Fibroblast of villous mesenchyme (primary cell): Measurements from ENCODE around the gene POLE. TPM values are rescaled to one million over a fixed set of nuclear protein-coding genes. Genes with fewer than 3 reads are reported as not detected.

Experiments
- DNase-seq: peaks from one replicate; pipeline ENCODE4 v3.0.0-alpha.2; 2010; ENCODE audit warnings: low read depth
- H3K4me3 ChIP-seq: 2 replicates; pipeline ENCODE4 v1.5.1; 2011; ENCODE audit warnings: low read depth, mild to moderate bottlenecking, low read length
- CTCF ChIP-seq: IDR thresholded peaks from 2 replicates; pipeline ENCODE4 v1.5.1; 2012; ENCODE audit warnings: low read depth, mild to moderate bottlenecking, low read length; ENCODE audit not compliant: insufficient read depth
- total RNA-seq: library from RNA; depleted of rRNA; stranded (reverse); fragments of >200 nt; gene quantifications from 2 replicates; pipeline ENCODE4 v1.2.3, GENCODE V29; 2012

The POLE gene
- total RNA-seq, 1 donor = 26.3 TPM

GRCh38 chr12:132632521-132633228 lies 54.5 kb downstream of the POLE start:
- no peak for TF ChIP-seq CTCF
- no peak for DNase-seq
- no peak overlapping the region for H3K4me3 ChIP-seq

- no peak for DNase-seq
- no peak for TF ChIP-seq CTCF
Observed at GRCh38 chr12:132631666-132632065, 55.5 kb downstream of the POLE start.

GRCh38 chr12:132630672-132631071 lies 56.5 kb downstream of the POLE start:
- no peak for TF ChIP-seq CTCF
- H3K4me3 ChIP-seq = no peak overlapping the region
- no peak for DNase-seq

More at GRCh38 chr12:132631666-132632065, 55.5 kb downstream of the POLE start:
- no peak overlapping the region for H3K4me3 ChIP-seq

GRCh38 chr12:132629330-132629729 lies 57.8 kb downstream of the POLE start:
- TF ChIP-seq CTCF = no peak
- no peak for DNase-seq
- H3K4me3 ChIP-seq = no peak overlapping the region

- no peak for TF ChIP-seq CTCF
- H3K4me3 ChIP-seq = no peak overlapping the region
- no peak for DNase-seq
Observed at GRCh38 chr12:132625731-132626430, 61.3 kb downstream of the POLE start.

- TF ChIP-seq CTCF = no peak
- H3K4me3 ChIP-seq = no peak overlapping the region
- DNase-seq = no peak
Observed at GRCh38 chr12:132624910-132625630, 62.1 kb downstream of the POLE start.
